ENCODE data around the gene PLEKHA7. TPM values are rescaled to one million over a fixed set of nuclear protein-coding genes. Genes with fewer than 3 reads are reported as not detected.

PLEKHA7 gene
- polyA plus RNA-seq, 1 donor, result 4.0 TPM

DNA sequence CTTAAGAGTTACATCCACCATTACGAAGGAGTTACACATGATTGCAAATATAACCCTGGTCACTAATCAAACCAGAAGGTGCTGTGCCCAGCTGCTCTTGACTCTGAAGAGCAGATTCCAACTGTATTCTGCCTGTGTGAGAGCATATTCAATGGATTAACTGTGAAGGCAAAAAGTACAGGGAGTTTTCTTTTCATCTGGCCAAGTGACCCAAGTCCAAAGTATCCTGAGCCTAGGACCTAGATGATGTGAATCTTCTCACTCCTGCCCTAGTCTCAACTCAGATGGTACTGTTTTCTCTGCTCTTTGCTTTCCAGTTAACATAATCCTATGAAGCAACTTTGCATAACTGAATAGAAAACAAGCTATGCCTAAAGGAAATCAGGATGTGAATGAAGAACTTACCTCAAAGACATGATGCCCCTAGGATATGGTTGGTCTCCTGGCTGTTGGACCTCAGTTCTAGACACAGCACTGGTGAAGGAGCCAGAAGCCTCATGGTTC is 169.9 kb downstream of the PLEKHA7 start:
- no peak for DNase-seq (ENCODE audit: low read depth)

DNA sequence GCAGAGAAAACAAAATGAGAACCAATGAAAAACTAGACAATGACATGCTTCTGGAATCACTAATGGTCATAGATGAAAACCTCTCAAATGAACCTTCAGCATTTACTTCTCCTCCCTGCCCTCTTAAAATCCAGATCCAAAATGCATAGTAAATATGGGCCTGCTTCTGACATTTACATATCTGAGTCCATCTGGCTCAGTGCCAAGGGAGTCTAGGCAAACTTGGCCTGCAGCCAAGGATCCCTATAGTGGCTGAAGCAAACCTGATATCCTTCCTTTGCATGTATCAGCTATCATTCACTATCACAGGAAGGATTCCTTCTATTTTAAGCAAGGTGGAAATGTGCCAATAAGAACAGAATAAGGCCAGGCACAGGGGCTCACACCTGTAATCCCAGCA is 170.9 kb downstream of the PLEKHA7 start:
- DNase-seq (ENCODE audit: low read depth), result no peak

DNA sequence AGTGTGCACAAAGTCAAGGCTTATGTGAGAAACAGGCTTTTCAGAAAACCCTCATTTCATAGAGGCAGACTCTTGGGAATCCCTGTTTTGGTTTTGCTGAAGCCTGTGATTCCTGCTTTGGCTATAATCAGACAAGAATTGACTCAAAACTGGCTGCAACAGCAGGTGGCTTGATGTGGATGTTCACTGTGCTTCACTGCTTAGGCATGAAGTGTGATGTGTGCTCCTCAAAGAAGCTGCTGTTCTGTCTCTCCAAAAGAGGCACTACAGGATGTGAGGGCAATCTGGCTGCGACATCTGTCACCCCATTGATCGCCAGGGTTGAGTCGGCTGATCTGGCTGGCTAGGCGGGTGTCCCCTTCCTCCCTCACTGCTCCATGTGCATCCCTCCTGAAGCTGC is 172.2 kb downstream of the PLEKHA7 start:
- no peak for DNase-seq (ENCODE audit: low read depth)

DNA sequence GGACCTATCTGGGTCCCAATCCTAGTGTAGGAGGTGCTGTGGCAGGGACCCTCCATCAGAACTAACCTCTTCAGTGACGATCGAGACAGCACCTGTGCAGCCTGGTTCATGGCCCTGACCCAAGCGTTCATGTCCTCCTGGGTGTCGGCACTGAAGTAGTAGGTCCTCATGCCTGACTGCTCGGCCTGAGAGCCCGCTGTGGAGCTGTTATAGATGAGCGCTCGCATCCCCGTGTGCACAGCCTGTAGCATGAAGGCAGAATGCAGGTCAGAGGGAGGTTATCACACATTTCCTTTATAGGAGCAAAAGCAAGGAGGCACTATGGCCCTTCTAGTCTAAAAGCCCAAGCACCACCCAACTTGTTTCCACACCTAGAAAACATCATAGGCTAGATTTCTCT is 172.7 kb downstream of the PLEKHA7 start:
- no peak for DNase-seq (ENCODE audit: low read depth)

DNA sequence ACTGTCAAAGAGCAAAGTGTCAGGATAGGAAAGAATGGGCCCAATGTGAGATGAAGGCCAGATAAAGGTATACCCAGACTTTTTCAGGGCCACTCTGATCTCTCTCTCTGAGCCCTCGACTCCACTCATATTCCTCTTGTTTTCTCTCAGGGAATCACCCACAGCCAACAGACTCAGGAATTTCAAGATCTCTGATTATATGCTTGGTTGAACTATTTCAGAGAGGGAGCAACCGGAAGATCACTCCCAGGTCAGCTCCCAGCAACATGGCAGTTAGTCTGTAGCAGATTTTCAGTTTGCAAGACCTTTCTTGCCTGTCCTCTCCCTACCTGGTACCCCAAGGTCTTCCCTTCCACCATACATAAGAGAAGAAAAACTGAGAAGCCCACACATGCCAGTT is 173.3 kb downstream of the PLEKHA7 start:
- no peak for DNase-seq (ENCODE audit: low read depth)

DNA sequence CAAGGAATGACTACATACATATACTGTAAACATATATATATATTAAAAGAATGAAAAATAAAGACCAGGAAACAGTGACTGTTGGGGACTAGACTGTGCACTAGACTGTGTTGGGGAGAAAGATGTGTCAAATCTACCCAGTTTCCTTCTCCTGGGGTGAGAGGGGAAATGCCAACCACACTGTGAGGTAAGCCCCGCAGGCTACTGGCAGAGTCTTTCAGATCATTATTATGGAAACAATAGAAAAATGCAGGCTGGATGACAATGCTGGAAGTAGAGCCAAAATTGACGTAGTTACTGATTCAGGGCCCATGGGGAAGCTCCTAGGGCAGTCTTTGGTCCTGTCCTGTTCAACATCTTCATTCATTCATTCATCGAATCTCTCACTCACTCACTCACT is 174.4 kb downstream of the PLEKHA7 start:
- DNase-seq (ENCODE audit: low read depth), result no peak

DNA sequence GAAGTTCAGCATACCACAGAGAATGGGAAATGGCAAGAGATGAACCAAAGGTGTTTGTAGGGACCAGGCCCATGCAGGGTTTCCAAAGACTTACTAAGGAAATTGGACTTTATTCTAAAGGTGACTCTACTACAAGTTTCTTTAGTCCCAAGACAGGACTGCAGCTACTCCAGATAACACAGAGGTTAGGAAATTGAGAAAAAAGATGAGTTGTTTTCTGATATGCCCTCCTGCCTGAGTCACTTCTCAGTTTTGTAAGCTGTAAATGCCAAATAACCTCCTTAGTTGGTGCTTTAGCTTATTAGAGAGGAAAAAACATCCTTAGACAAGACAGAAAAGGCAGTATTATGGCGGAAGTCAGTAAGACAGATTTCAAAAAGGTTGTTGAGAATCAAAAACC is 179.8 kb downstream of the PLEKHA7 start:
- DNase-seq (ENCODE audit: low read depth), result no peak

DNA sequence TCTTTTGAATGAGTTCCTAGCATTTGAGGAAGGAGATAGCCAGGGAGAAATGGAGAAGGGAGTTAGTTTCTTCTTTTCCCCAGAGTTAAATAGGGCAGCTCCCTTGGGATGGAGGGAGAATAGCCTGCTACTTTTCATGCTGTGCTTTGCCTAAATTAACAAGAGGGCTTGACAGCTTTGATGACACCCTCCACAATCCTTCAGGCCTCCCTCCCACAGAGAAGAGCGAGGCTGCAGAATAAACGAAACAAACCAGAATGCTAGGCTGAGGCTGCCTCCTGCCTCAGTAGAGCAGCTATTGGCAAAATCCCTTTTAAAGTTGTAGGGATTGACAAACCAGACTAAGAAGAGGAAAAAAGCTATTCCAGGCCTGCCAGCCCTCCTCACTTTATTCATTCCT is 181.2 kb downstream of the PLEKHA7 start:
- no peak for DNase-seq (ENCODE audit: low read depth)

DNA sequence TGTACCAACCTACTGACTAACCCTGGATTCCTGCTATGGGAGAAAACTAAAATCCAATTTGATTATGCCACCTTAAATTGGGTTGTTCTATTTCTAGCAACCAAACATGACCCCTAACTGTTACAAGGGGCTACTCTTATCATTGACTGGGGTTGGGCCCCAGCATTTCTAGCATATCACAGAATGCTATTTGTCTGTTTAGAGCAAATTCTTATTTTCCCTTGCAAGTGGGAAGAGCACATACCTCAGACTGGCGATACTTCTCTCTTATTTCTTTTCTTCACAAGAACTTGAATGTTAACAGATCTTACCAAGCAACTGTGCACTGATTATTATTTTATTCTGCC is 182.0 kb downstream of the PLEKHA7 start:
- no peak for DNase-seq (ENCODE audit: low read depth)

DNA sequence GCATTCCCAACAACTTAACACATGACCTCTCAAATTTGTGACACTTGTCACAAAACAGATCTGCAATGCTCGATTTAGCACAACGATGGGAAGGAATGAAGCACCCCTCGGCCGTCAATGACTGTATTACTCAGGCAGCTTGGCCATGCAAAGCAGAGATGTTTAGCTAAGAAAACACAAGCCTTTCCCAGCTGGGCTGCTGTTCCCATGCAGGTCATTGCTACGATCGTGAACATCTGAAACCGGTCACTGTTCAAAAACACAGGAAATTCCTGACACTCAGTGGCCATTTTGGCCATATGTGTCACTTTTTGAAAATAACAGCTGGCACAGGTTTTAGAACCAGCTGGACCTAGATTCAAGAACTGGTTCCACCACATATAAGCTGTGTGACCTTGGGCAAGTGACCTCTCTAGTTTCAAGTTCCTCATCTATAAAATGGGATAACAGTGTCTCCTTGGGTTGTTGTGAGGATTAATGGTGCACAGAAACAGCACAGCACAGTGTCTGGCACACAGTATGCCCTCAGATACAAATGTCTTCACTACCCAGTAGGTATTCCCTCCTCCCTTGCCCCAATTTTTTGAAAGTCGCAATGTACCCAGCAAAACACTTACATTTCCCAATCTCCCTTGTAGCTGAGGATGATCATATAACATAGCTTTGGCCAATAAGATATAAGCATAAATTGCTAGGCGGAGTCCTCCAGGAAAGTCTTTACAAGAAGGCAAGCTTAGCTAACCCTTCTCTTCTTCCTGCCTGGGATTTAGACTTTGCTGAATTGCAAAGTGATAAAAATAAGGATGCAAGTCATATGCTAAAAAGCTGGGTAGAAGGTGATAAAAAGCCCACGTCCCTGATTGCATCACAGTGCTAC is 182.7 kb downstream of the PLEKHA7 start:
- no peak for DNase-seq (ENCODE audit: low read depth)

DNA sequence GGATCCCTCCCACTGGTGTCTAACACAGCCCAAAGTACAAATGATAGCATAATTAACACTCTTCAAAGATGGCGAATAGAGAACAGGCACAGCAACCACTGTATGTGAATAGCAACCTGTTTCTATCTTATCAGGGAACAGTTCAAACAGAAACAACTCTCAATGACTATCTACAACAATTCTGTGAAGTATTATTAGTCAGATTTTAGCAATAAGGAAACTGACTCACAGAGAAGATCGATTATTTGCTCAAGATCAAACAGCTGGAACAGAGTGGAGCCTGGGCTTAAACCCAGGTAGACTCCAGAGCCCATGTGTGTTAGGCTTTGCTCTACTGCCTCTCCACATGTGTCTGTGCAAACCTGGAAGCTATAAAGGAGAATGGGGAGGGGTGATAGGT is 187.1 kb downstream of the PLEKHA7 start:
- DNase-seq (ENCODE audit: low read depth), result no peak

DNA sequence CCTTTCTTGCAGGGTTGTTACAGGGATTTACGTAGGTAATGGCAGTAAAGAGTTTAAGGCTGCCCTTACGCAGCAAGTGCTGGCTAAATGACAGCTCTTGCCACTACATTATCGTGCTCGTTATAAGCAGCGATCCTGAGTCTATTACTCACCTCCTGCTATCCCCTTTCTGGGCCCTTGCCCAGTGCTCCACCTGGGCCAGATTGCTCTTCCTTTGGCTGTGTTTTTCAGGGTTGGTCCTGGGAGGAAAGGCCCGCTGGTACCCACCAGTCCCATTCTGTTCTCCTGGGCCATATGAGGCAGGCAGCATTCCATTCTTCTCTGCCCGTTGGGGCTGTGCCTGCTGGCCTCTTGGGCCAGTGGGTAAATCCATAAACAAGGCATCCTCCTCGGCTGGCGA is 188.2 kb downstream of the PLEKHA7 start:
- no peak for DNase-seq (ENCODE audit: low read depth)

DNA sequence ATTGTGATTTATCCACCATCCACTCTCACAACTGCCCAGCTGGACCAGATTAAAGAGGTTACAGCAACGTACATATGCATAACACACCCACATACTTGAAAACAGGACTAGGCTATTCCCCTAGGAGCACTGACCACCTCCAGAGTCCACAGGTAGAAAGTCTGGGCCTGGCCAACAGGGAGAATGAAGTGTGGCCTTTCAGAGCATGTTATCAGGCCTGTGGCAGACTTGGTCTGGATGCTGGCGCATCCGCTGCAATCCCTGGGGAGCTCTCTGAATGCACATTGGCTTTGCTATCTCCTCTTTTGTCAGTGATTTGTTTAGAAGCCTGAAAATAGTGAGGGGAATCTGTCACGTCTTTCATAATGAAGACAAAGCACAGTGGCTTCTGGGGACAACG is 189.1 kb downstream of the PLEKHA7 start:
- DNase-seq (ENCODE audit: low read depth), result no peak

DNA sequence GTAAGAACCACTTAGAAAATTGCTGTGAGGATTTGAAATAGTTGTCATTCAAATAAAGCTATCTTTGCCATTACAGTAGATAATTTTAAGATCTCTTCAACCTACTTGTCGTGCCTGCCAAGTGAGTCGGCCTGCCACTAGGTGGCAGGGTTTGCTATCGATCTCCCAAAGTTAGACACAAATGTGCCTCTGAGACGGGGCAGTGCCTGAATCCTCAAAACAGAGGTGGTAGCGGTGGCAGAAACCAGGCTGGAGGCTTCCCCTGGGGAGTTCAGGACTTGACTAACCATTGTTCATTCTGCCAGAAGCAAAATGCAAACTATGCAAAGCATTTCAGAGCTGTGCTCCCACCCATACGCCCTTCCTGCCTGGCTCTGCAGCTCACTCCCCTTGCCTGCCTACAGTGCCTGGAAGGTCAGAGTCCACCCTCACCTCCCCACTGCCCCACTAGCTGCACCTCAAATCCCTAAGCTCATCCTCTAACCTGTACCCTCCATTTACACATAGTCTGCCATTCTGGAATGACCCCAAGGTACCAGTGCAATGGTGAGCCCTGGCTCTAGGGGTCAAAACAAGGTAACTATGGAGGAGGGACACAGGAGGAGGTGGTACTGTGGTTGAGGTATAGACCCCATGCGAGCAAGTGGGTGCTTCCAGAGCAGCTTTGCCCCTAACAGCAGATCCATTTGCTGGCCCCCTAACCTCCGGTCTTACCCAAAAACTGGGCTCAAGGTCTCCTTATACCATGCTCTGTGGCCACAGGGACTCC is 193.7 kb downstream of the PLEKHA7 start:
- peak; percentile 50 for DNase-seq (ENCODE audit: low read depth)

DNA sequence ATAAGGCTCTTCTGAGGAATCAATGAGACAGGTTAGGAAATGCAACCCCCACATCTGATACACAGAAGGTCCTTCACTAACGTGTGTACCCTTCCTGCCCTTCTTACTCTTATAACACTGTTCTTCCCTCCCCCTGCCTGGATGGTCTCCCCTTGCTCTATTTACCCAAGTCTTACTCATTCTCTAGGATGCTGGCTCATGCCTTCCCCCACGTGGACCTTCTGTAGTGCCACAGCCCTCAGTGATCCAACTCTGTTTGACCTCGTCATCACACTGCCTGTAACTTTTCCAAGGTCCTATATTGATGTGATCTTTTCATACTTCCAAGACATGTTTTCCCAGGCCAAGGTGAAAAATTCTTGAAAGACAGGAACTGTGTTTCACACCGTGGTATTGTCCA is 195.9 kb downstream of the PLEKHA7 start:
- DNase-seq (ENCODE audit: low read depth), result no peak

DNA sequence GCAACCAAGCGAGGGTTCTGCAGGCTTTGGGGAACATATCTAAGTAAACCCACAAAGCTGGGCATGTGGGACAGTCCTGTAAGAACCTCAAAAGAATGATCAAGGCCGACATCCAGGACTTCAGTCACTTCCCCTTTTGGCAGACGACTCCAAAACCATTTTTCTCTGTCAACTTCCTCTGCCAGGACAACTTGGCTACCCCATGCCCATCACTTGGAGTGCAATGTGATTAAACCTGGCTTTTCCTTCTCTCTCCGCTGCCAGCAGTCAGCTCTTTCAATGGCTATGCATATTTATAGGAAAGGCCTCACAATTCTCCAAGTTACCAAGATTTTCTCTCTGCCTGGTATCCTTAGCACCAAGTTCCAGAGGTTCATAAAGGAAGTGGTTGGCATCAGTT is 196.9 kb downstream of the PLEKHA7 start:
- DNase-seq (ENCODE audit: low read depth), result no peak

DNA sequence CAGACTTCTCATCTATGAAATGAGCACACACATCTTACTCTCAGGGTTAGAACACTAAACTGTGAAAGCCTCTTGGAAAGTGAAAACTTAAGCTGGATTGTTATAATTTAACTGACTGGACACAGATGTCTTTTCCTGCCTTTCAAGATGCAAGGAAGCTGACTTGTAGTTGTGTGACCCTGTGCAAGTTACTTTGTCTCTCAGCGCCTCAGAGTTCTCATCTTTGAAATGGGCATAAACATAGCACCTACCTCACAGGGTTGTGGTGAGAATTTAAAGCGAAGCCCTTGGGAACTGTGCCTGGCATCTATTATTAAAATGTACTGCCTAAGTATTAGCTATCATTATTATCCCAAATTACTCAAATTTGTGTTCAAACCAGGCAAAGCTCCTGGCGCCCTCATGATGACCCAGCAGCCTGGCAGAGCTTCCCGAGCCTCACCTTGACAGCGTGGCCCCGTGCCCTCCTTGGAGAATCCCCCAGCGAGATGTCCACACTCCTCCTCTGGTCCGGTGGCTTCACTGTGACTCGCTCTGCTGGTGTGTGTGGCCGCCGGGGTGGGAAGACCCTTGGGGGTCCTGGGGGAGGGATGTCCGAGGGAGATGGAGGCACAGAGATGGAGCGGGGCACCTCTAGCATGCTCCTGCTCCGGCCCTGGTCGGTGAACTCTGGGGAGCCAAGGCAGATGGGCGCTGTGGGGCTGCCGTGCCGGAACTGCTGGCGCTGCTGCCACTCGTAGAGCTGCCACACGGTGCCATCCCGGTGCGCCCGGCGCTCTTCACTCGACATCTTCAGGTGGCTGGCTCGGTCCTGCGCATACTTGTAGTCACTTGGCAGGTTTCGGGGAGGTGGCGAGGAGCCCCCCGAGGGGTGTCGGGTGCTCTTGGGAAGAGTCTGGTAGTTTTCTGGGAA is 197.6 kb downstream of the PLEKHA7 start:
- no peak for DNase-seq (ENCODE audit: low read depth)

DNA sequence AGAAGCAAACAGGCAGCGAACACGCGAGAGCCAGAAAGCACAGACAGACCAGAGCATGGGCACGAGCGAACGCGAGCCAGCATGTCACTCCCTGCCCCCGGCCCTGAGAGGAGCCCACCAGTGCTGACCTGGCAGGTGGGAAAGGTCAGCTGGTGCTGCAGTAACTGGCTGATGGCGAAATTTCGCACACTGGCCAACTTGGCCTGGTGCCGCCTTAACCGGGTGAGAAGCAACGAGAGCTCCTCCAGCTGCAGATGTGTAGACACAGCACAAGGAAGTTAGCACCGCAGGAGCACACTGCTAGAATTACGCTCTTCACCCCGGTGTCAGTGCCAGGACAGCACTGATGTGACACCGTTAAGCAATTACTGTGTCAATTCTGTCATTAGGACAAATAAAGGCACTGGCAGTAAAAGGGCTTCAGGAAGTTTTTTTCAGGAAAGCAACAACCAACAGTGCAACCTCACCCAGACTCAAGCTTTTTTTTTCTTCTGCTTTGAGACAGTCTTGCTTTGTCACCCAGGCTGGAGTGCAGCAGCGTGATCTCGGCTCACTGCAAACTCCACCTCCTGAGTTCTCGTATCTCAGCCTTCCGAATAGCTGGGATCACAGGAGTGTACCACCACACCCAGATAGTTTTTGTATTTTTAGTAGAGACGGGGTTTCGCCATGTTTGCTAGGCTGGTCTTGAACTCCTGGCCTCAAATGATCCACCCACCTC is 199.0 kb downstream of the PLEKHA7 start:
- DNase-seq (ENCODE audit: low read depth), result no peak

DNA sequence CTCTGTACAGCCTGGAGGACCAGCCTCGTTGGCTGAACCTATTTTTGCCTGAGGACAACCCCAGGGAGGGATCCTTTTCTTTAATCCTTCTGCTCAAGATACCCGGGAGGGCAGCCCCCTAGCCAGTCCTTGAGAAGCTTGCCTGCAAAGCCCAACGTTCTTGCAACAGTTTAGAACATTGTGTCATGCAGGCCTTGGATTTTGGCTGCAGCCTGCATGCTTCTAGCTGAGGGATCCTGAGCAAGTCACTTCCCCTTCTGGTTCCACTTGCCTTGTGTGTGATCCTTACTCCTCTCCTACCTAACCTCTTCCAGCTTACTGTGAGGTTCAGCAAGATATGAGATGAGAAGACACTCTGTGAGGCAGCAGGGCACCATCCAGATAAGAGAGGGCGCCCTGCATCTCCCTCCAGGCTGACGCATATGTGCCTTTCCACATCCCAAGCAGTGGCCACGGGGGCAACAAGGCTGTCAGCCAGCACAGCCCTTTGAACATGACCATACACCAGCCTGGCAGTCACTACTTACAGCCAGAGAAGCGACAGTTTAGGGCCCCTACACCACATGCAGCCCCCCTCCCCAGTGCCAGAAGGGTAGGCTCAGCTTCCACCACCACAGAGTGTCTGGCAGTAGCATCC is 199.7 kb downstream of the PLEKHA7 start:
- no peak for DNase-seq (ENCODE audit: low read depth)

DNA sequence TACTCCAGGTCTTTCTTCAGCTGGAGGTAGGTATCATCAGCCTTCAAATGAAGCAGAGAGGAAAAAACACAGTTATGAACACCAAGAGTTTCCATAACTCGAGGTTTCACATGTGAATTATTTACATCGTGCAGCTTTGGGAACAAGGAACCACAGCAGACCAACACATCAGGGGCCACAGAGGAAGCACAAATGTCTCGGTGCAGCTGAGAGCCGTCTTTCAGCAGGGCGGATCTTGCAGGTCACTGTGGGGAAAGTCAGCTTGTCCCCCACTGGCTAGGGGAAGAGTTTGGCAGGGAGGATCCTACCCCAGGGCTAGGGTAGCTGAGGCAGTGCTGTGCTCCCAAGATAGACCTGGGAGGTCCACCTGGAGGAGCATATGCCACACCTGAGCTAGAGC is 201.1 kb downstream of the PLEKHA7 start:
- no peak for DNase-seq (ENCODE audit: low read depth)

DNA sequence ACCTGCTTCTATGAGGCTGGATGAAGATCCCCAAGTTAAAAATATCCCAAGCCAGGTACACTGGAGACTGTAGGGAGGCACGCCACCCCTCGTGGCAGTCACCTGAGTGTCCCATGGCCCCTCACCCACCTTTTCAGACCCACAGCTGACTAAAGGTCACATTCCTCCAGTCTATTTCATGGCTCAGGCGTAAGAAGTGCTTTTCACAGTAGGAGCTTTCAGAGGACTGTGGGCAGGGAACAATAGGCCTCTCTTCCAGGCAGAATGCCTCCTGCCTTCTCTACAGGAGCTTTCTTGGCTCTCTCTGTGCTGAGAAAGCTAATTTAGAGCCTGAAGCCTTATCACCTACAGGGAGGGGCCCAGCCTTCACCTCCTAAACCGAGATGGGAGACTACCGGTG is 201.9 kb downstream of the PLEKHA7 start:
- no peak for DNase-seq (ENCODE audit: low read depth)

Data from forelimb muscle (tissue), 1 donor.